Duodenal mucosa (tissue), 2 donors: ENCODE results near the gene SEL1L3.

Experiments
- H3K27ac ChIP-seq: one replicate; pipeline ENCODE4 v1.7.0; 2013; ENCODE audit warnings: low read depth, low read length
- H3K27me3 ChIP-seq, 2 donors: one replicate each; pipeline ENCODE4 v1.7.0; 2013; ENCODE audit warnings: low read length in 2 of 2, control low read depth in 1 of 2; ENCODE audit not compliant: insufficient read depth in 2 of 2, control insufficient read depth in 1 of 2
- H3K36me3 ChIP-seq, 2 donors: one replicate each; pipeline ENCODE4 v1.7.0; 2013; ENCODE audit warnings: low read length in 2 of 2, control low read depth in 1 of 2; ENCODE audit not compliant: insufficient read depth in 2 of 2, control insufficient read depth in 1 of 2
- H3K4me1 ChIP-seq, 2 donors: one replicate each; pipeline ENCODE4 v1.7.0; 2013; ENCODE audit warnings: low read length in 2 of 2, control low read depth in 1 of 2; ENCODE audit not compliant: insufficient read depth in 2 of 2, control insufficient read depth in 1 of 2
- H3K4me3 ChIP-seq, 2 donors: one replicate each; pipeline ENCODE4 v1.7.0; 2013; ENCODE audit warnings: low read length in 2 of 2, low read depth in 1 of 2
- H3K9ac ChIP-seq, 2 donors: one replicate each; pipeline ENCODE4 v1.7.0; 2013; ENCODE audit warnings: low read length in 2 of 2, low read depth in 1 of 2
- H3K9me3 ChIP-seq, 2 donors: one replicate each; pipeline ENCODE4 v1.7.0; 2013; ENCODE audit warnings: low read length in 2 of 2, control low read depth in 1 of 2; ENCODE audit not compliant: control insufficient read depth in 1 of 2

SEL1L3 gene

GRCh38 chr4:25821899-25822298, 40.9 kb downstream of the SEL1L3 start:
- H3K4me3 ChIP-seq: no peak overlapping the region
- H3K27me3 ChIP-seq: no peaks in the 10 kb centered on the region
- no peak overlapping the region for H3K27ac ChIP-seq
- no peaks in the 10 kb centered on the region for H3K9me3 ChIP-seq
- peaks cover 58 to 68% of the 10 kb centered on the region in 2 donors for H3K36me3 ChIP-seq
- H3K4me1 ChIP-seq: no peaks in the 10 kb centered on the region
- no peak overlapping the region for H3K9ac ChIP-seq

GRCh38 chr4:25821267-25821666, 41.5 kb downstream of the SEL1L3 start:
- H3K27me3 ChIP-seq: no peaks in the 10 kb centered on the region
- no peak overlapping the region for H3K27ac ChIP-seq
- no peaks in the 10 kb centered on the region for H3K9me3 ChIP-seq
- no peak overlapping the region for H3K4me3 ChIP-seq
- H3K9ac ChIP-seq: no peak overlapping the region
- no peaks in the 10 kb centered on the region for H3K4me1 ChIP-seq
- peaks cover 61 to 75% of the 10 kb centered on the region in 2 donors for H3K36me3 ChIP-seq

- Histone ChIP-seq H3K4me3 (no peak overlapping the region), H3K36me3 (peaks cover 56 to 81% of the 10 kb centered on the region in 2 donors), H3K9me3 (no peaks in the 10 kb centered on the region), H3K27me3 (no peaks in the 10 kb centered on the region), H3K4me1 (no peaks in the 10 kb centered on the region), H3K9ac (no peak overlapping the region), H3K27ac (no peak overlapping the region)
Measured at GRCh38 chr4:25818876-25819275, 43.9 kb downstream of the SEL1L3 start.

DNA sequence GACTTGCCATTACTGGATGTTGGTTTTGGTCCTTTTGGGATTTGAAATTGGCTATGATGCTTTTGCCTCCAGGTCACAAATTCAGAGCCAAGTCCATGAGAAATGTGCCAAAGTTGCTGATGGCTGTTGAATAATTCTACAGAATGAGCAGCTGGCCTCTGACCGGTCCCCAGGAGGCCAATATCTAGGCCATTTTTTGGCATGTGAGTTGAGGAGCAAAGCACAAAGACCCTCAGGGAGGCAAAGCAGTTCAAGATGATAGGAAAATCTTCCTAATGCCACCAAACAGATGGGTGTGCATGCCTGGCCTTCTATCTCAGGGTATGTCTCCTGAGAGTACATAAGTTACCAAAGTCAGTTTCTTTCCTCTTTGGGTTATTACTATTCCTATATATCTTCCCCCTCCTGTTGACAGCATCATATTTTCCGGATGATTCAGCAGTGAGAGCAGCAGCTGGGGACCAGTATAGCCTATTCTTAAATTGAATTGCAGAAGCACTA, 44.4 kb downstream of the SEL1L3 start:
- peaks cover 53 to 82% of the 10 kb centered on the region in 2 donors for H3K36me3 ChIP-seq
- H3K4me3 ChIP-seq: no peak overlapping the region
- no peaks in the 10 kb centered on the region for H3K9me3 ChIP-seq
- H3K9ac ChIP-seq: no peak overlapping the region
- no peaks in the 10 kb centered on the region for H3K27me3 ChIP-seq
- no peaks in the 10 kb centered on the region for H3K4me1 ChIP-seq
- no peak overlapping the region for H3K27ac ChIP-seq

- Histone ChIP-seq H3K9ac (no peak overlapping the region), H3K27ac (no peak overlapping the region)
Measured at GRCh38 chr4:25817059-25817681, 45.6 kb downstream of the SEL1L3 start.

DNA sequence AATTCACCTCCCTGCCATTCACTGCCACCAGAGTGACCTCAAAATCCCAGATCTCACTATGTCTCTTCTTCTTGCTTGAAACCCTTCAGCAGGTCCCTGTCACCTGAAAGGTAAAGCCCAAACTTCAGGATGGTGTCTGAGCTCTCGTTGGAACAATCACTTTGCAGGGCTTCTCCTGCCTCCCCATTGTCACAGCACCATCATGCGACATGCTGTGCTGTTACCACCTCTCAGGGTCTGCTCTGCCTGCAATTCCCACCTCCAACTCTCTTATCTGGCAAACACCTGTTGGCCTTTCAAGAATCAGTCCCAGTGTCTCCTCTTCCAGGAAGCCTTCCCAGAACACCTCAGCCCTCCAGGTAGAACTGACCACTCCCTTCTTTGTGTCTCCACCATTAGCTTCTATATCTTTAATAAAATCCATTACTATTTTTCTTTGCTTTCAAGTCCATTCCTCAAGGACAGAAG, 46.2 kb downstream of the SEL1L3 start:
- H3K4me1 ChIP-seq: no peaks in the 10 kb centered on the region
- H3K4me3 ChIP-seq: no peak overlapping the region
- H3K27ac ChIP-seq: no peak overlapping the region
- no peak overlapping the region for H3K9ac ChIP-seq
- no peaks in the 10 kb centered on the region for H3K9me3 ChIP-seq
- H3K36me3 ChIP-seq: peaks cover 50 to 83% of the 10 kb centered on the region in 2 donors
- H3K27me3 ChIP-seq: no peaks in the 10 kb centered on the region

More at GRCh38 chr4:25817059-25817681, 45.6 kb downstream of the SEL1L3 start:
- H3K9me3 ChIP-seq: no peaks in the 10 kb centered on the region
- peaks cover 50 to 83% of the 10 kb centered on the region in 2 donors for H3K36me3 ChIP-seq
- H3K4me1 ChIP-seq: no peaks in the 10 kb centered on the region
- no peak overlapping the region for H3K4me3 ChIP-seq
- no peaks in the 10 kb centered on the region for H3K27me3 ChIP-seq

DNA sequence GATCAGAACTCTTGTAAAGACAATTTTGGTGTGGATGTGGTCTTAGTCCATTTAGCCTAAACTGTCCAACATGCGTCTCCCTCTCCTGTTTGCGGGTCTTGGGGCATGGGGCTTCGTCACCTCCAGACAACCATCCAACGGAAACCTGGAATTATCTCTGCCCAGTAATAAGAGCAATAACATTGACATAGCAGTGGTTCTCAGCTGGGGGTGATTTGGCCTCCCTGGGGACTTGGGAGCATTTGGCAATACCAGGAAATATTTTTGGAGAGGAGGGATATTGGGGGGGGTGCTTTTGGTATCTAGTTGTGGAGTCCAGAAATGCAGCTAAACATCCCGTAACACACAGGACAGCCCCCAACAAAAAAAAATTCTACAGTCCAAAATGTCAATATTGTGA, 47.2 kb downstream of the SEL1L3 start:
- H3K9me3 ChIP-seq: no peaks in the 10 kb centered on the region
- peaks cover 56 to 82% of the 10 kb centered on the region in 2 donors for H3K36me3 ChIP-seq
- no peak overlapping the region for H3K4me3 ChIP-seq
- H3K27ac ChIP-seq: no peak overlapping the region
- no peaks in the 10 kb centered on the region for H3K27me3 ChIP-seq
- H3K9ac ChIP-seq: no peak overlapping the region
- H3K4me1 ChIP-seq: no peaks in the 10 kb centered on the region

DNA sequence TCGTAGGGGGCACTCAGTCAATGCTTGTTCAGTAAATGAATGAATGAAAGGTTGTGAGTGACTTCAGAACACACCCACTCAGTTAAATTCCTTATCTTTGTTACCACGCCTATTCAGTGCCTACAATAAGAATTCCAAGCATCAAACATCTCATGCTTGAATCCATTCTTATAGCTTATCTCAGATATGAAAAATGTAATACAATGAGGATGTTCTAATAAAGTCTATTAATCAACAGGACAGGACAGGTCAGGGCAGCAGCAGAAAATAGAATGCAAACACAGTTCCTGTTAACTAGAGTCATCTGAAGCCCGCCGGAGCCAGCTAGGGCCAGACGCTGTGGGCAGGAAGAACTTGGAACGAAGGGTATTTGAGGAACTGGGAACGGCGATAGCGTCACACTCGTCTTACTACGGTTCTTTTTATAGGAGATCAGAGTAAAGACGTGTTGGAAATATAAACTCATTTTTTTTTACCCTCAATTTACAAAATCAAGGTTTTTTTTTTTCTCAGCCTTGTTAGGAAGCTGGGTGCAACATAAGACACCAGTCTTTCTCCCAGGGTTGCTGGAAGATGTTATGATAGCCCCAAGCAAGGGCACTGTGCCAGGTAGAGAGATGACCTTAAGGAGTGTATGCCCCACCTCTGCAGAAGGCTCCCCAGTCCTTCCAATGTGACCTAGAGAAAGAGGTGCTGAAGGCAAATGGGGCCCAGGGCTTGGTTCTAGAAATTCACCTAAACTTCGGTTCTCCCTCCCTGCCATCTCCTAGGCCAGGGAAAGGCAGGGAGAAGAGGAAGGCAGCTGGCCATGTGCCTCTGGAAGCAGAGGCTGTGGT, 48.3 kb downstream of the SEL1L3 start:
- H3K4me1 ChIP-seq: no peaks in the 10 kb centered on the region
- H3K4me3 ChIP-seq: no peak overlapping the region
- no peak overlapping the region for H3K9ac ChIP-seq
- H3K27ac ChIP-seq: no peak overlapping the region
- no peaks in the 10 kb centered on the region for H3K9me3 ChIP-seq
- no peaks in the 10 kb centered on the region for H3K27me3 ChIP-seq
- H3K36me3 ChIP-seq: peaks cover 49 to 81% of the 10 kb centered on the region in 2 donors

DNA sequence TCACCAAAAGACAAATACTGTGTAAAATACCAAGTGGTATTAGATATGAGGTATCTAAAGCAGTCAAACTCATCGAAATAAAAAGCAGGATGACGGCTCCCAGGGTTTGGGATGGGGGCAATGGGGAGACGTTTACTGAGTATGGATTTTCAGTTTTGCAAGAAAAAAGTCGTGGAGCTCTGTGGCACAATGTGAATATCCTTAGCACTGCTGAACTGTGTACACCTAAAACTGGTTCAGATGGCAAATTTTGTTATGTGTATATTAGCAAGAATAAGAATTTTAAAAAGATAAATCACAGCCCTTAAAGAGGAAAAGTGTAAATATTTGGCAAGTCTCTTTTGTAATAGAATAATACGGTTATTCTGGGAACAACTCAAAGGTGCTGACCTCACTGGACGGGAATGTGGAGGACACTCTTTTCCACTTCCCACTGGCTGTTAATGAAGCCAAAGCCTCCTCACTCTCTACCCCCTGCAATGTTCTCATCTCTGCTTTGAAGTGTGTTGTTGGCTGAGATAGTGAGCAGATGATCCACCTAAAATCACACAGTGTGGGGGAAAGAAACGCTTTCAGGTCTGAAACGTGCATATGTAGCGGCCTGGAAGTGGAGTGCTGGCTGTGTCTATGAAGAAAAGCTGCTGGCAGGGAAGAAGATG, 49.2 kb downstream of the SEL1L3 start:
- no peak overlapping the region for H3K9ac ChIP-seq
- no peaks in the 10 kb centered on the region for H3K9me3 ChIP-seq
- H3K4me1 ChIP-seq: no peaks in the 10 kb centered on the region
- H3K27me3 ChIP-seq: no peaks in the 10 kb centered on the region
- no peak overlapping the region for H3K27ac ChIP-seq
- no peak overlapping the region for H3K4me3 ChIP-seq
- H3K36me3 ChIP-seq: peaks cover 40 to 73% of the 10 kb centered on the region in 2 donors

DNA sequence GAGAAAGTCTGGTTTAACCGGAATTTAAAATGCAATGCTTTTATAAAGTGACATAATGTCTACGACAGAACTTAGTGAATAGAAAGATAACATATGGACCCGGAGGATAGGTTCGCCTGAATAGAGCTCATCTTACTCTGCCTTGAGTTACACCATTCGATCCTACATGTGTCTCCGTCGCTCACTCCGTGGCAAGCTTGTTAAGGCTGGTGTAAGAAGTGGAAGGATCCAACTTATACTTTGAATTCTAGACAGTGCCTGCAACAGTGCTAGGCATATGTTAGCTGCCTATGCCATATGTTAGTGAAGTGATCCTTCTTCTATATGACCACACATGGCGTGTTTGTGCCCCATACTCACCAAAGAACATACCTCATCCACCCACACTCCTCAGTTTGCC, 50.9 kb downstream of the SEL1L3 start:
- Histone ChIP-seq H3K27me3 (no peaks in the 10 kb centered on the region), H3K9ac (no peak overlapping the region), H3K4me3 (no peak overlapping the region), H3K9me3 (no peaks in the 10 kb centered on the region), H3K36me3 (peaks cover 29 to 71% of the 10 kb centered on the region in 2 donors), H3K4me1 (no peaks in the 10 kb centered on the region), H3K27ac (no peak overlapping the region)
